Endothelial cell of umbilical vein (primary cell): ENCODE data around the gene NECTIN2. TPM values are rescaled to one million over a fixed set of nuclear protein-coding genes. Genes with fewer than 3 reads are reported as not detected.

ENCODE experiments used
- BruUV-seq: library from RNA; stranded (reverse); fragments of 400-500 nt; replicated peaks from 2 replicates; lab custom pipeline; 2021; lab: Mats Ljungman, UMichigan
- CTCF ChIA-PET: fragments of 300-600, 350-600 bp; sonication (Branson Sonifier 250); formaldehyde crosslinking; loops from one replicate; lab custom pipeline; 2021; ENCODE audit warnings: antibody characterized with exemption, inconsistent platforms; lab: Charles Lee
- POLR2A ChIA-PET: fragments of 300-600, 350-600 bp; sonication (Branson Sonifier 250); formaldehyde crosslinking; loops from one replicate; lab custom pipeline; 2021; ENCODE audit warnings: antibody characterized with exemption, inconsistent platforms; lab: Charles Lee
- DNase-seq: peaks from one replicate; pipeline ENCODE4 v3.0.0-alpha.2; 2011; ENCODE audit warnings: low read depth, low spot score
- FAIRE-seq: peaks from 2 replicates; lab custom pipeline; 2011; peaks lifted over from hg19 to GRCh38; lab: Jason Lieb, UNC
- H2AFZ ChIP-seq: 2 replicates; pipeline ENCODE4 v1.6.0; 2012; ENCODE audit warnings: low read depth, low read length, control low read depth, inconsistent platforms
- H3K27ac ChIP-seq: 2 replicates; pipeline ENCODE4 v1.5.1; 2011; ENCODE audit warnings: low read depth, mild to moderate bottlenecking, control low read depth, low read length, moderate library complexity; ENCODE audit not compliant: insufficient read depth
- H3K27me3 ChIP-seq, 2 experiments: 2 replicates each; pipeline versions ENCODE4 v1.6.0 to v1.6.1; 2011; ENCODE audit warnings: low read length in 2 of 2, mixed read lengths in 1 of 2; ENCODE audit not compliant: control insufficient read depth in 2 of 2, insufficient read depth in 2 of 2
- H3K36me3 ChIP-seq, 2 experiments: 2 replicates in 1 of 2; 3 replicates in 1 of 2; pipeline ENCODE4 v1.5.1; 2011; ENCODE audit warnings: low read length in 2 of 2, mild to moderate bottlenecking in 1 of 2, moderate library complexity in 1 of 2; ENCODE audit not compliant: control insufficient read depth in 2 of 2, insufficient read depth in 2 of 2; ENCODE audit errors: extremely low read depth in 1 of 2
- H3K4me1 ChIP-seq: 3 replicates; pipeline ENCODE4 v1.5.1; 2011; ENCODE audit warnings: mild to moderate bottlenecking, low read length; ENCODE audit not compliant: control insufficient read depth, insufficient read depth; ENCODE audit errors: extremely low read depth
- H3K4me2 ChIP-seq: 2 replicates; pipeline ENCODE4 v1.6.1; 2011; ENCODE audit warnings: low read length, control low read depth, mixed read lengths; ENCODE audit not compliant: insufficient read depth
- H3K4me3 ChIP-seq, 3 experiments: fragments of 200-600 bp in 1 of 3; sonication (generic), shearing (Covaris generic) in 1 of 3; replicated peaks in 1 of 3; 2 replicates each; pipeline ENCODE4 v1.5.1; 2011 to 2016; ENCODE audit warnings: control low read depth in 3 of 3, low read length in 3 of 3, mild to moderate bottlenecking in 2 of 3, inconsistent platforms in 1 of 3, low read depth in 1 of 3, moderate library complexity in 1 of 3; ENCODE audit not compliant: insufficient read depth in 1 of 3
- H3K79me2 ChIP-seq: 2 replicates; pipeline ENCODE4 v1.6.0; 2012; ENCODE audit warnings: low read length, inconsistent platforms; ENCODE audit not compliant: control insufficient read depth, insufficient read depth
- H3K9ac ChIP-seq: replicated peaks from 2 replicates; pipeline ENCODE3; 2011; ENCODE audit warnings: low read length, control low read depth; ENCODE audit not compliant: insufficient read depth; ENCODE audit errors: extremely low read depth
- H3K9me1 ChIP-seq: replicated peaks from 3 replicates; pipeline ENCODE4 v1.6.0; 2011; ENCODE audit warnings: mild to moderate bottlenecking, low read length; ENCODE audit not compliant: control insufficient read depth, insufficient read depth; ENCODE audit errors: extremely low read depth
- H3K9me3 ChIP-seq: replicated peaks from 2 replicates; pipeline ENCODE4 v1.5.1; 2012; ENCODE audit warnings: low read length, inconsistent platforms; ENCODE audit not compliant: control insufficient read depth, insufficient read depth
- H4K20me1 ChIP-seq: replicated peaks from 2 replicates; pipeline ENCODE3; 2011; ENCODE audit warnings: mild to moderate bottlenecking, low read length; ENCODE audit not compliant: control insufficient read depth, insufficient read depth; ENCODE audit errors: extremely low read depth
- CTCF ChIP-seq, 2 donors: IDR thresholded peaks; 1 replicate in 1 of 2; 2 replicates in 1 of 2; pipeline ENCODE4 v1.5.1; 2011; ENCODE audit warnings: low read length in 2 of 2, mild to moderate bottlenecking in 2 of 2, moderate library complexity in 2 of 2, control low read depth in 1 of 2, inconsistent platforms in 1 of 2, low read depth in 1 of 2; ENCODE audit not compliant: insufficient read depth in 1 of 2; ENCODE audit errors: extremely low read depth in 1 of 2
- EZH2 ChIP-seq: IDR thresholded peaks from 2 replicates; pipeline ENCODE4 v1.6.1; 2012; ENCODE audit warnings: borderline replicate concordance, low read depth, mild to moderate bottlenecking, moderate library complexity, low read length, inconsistent platforms; ENCODE audit not compliant: severe bottlenecking
- FOS ChIP-seq: IDR thresholded peaks from 2 replicates; pipeline ENCODE4 v1.6.1; 2011; ENCODE audit warnings: mild to moderate bottlenecking, low read length, moderate library complexity, borderline replicate concordance; ENCODE audit not compliant: insufficient read depth
- GATA2 ChIP-seq: IDR thresholded peaks from 2 replicates; pipeline ENCODE4 v1.7.0; 2011; ENCODE audit warnings: low read depth, mild to moderate bottlenecking, moderate library complexity, mixed read lengths, low read length; ENCODE audit not compliant: insufficient read length, insufficient read depth
- JUN ChIP-seq: IDR thresholded peaks from 2 replicates; pipeline ENCODE4 v1.6.1; 2011; ENCODE audit warnings: borderline replicate concordance, low read depth; ENCODE audit not compliant: insufficient read length, insufficient read depth
- MYC ChIP-seq: IDR thresholded peaks from one replicate; pipeline ENCODE4 v1.6.1; 2011; ENCODE audit warnings: mild to moderate bottlenecking, low read depth, low read length
- POLR2A ChIP-seq: IDR thresholded peaks from 2 replicates; pipeline ENCODE4 v1.6.1; 2012; ENCODE audit warnings: low read depth, mild to moderate bottlenecking, control low read depth, low read length
- POLR2AphosphoS5 ChIP-seq: IDR thresholded peaks from 2 replicates; pipeline ENCODE4 v1.6.1; 2012; ENCODE audit warnings: low read depth, mild to moderate bottlenecking, control low read depth, low read length, moderate library complexity; ENCODE audit not compliant: insufficient read depth
- dilution Hi-C: fragments of 300-500 bp; cut with MboI; formaldehyde crosslinking; loops from one replicate; pipeline ENCODE4 v1.15.0; 2019; ENCODE audit warnings: low sequenced_read_pairs; ENCODE audit not compliant: extremely low pct_ligation_motif_present
- intact Hi-C: fragments of 100-400 bp; cut with micrococcal nuclease; formaldehyde crosslinking; loops from one replicate; pipeline ENCODE4 v1.10.0; 2022
- polyA plus RNA-seq, 4 experiments: library from polyadenylated mRNA; depleted of rRNA in 3 of 4; stranded (reverse) in 3 of 4; unstranded in 1 of 4; fragments of >200 nt; gene quantifications; 2 replicates each; pipeline versions ENCODE4 v1.2.1 to v1.2.3, GENCODE V29; 2011 to 2012; ENCODE audit warnings: missing spikeins in 1 of 4
- total RNA-seq: library from RNA; stranded (reverse); gene quantifications from 2 replicates; pipeline ENCODE4 v1.2.3, GENCODE V29; 2021

NECTIN2 gene
- total and polyA plus RNA-seq, 2 donors (not counting 3 experiments of a cell fraction or from before 2014, with no cell fraction given): 211 to 238 TPM

- ChIA-PET CTCF (no interaction called here), POLR2A (no interaction called here)
- H2AFZ ChIP-seq: no peak overlapping the region
- H3K36me3 ChIP-seq: peaks cover 7 to 48% of the 10 kb centered on the region in 2 experiments
- no peak overlapping the region for H3K4me3 ChIP-seq
- H3K4me1 ChIP-seq: peaks cover 14% of the 10 kb centered on the region
- DNase-seq (no peak), FAIRE-seq (no peak)
- H3K9me3 ChIP-seq: no peaks in the 10 kb centered on the region
- intact Hi-C loops: no loop called here
- TF ChIP-seq POLR2AphosphoS5 (peak; percentile 4), POLR2A (no peak)
- H3K27ac ChIP-seq: no peak overlapping the region
- BruUV-seq: TSS peak; percentile 35
- dilution Hi-C loops: no loop called here
- no peaks in the 10 kb centered on the region for H3K9me1 ChIP-seq
- H3K79me2 ChIP-seq: no peaks in the 10 kb centered on the region
- no peaks in the 10 kb centered on the region for H4K20me1 ChIP-seq
- no peak overlapping the region for H3K4me2 ChIP-seq
- no peaks in the 10 kb centered on the region for H3K27me3 ChIP-seq
- H3K9ac ChIP-seq: no peak overlapping the region
Observed at GRCh38 chr19:44878120-44878865, 32.2 kb downstream of the NECTIN2 start.

- Histone ChIP-seq H3K4me1 (peaks cover 14% of the 10 kb centered on the region), H3K9me1 (no peaks in the 10 kb centered on the region), H3K4me3 (no peak overlapping the region), H3K27ac (no peak overlapping the region), H4K20me1 (no peaks in the 10 kb centered on the region), H3K36me3 (peaks cover 4 to 42% of the 10 kb centered on the region in 2 experiments), H3K9ac (no peak overlapping the region), H3K79me2 (no peaks in the 10 kb centered on the region), H3K9me3 (no peaks in the 10 kb centered on the region), H3K27me3 (no peaks in the 10 kb centered on the region), H2AFZ (no peak overlapping the region), H3K4me2 (no peak overlapping the region)
- TF ChIP-seq GATA2: no peak
- TF ChIP-seq FOS: no peak
- no peak for TF ChIP-seq EZH2
- TF ChIP-seq MYC: no peak
- no peak for TF ChIP-seq POLR2AphosphoS5
- no peak for TF ChIP-seq JUN
- TF ChIP-seq CTCF (IDR thresholded peaks at IDR 0.05; ENCODE audit: extremely low read depth in 1 of 2, insufficient read depth in 1 of 2, low read depth in 1 of 2, low read length in 2 of 2): no peak
- no peak for TF ChIP-seq POLR2A
- DNase-seq: no peak
- ChIA-PET CTCF (no interaction called here), POLR2A (no interaction called here)
- FAIRE-seq: no peak
- intact Hi-C loops: no loop called here
- dilution Hi-C loops: no loop called here
- BruUV-seq: no TSS peak
Observed at GRCh38 chr19:44879309-44880065, 33.4 kb downstream of the NECTIN2 start.
